Neural cell (in vitro differentiated cells): ENCODE measurements around the gene GPR78.

ENCODE experiments used
- CTCF ChIP-seq: fragments of 450-650 bp; IDR thresholded peaks from 2 replicates; pipeline ENCODE4 v1.5.1; 2014; ENCODE audit warnings: antibody characterized with exemption, mild to moderate bottlenecking, moderate library complexity; ENCODE audit not compliant: poor library complexity, severe bottlenecking
- EP300 ChIP-seq: fragments of 450-650 bp; conservative IDR thresholded peaks from 2 replicates; pipeline ENCODE4 v1.6.1; 2014; ENCODE audit warnings: antibody characterized with exemption, mild to moderate bottlenecking, moderate library complexity; ENCODE audit not compliant: poor library complexity, severe bottlenecking

GRCh38 chr4:8553991-8554405 lies 26.2 kb upstream of the GPR78 start:
- no peak for TF ChIP-seq CTCF
- TF ChIP-seq EP300: no peak
